Right lobe of liver (tissue), 4 donors: ENCODE data around the gene ADD2.

ENCODE experiments used
- POLR2A ChIP-seq: fragments of 450-650 bp; IDR thresholded peaks from one replicate; pipeline ENCODE4 v1.6.1; 2017; ENCODE audit warnings: antibody characterized with exemption, mild to moderate bottlenecking
- TF ChIP-seq, protein P1 (sequence below), 4 donors: fragments of 200-600 bp in 3 of 4; fragments of 450-650 bp in 1 of 4; IDR thresholded peaks; one replicate each; pipeline versions ENCODE4 v1.5.1 to v1.8.0; 2016 to 2022; ENCODE audit warnings: antibody characterized with exemption in 4 of 4, mild to moderate bottlenecking in 2 of 4
- donor health status: DM: no; HTN: no; CAD: no.
- donor health status: DM: no; HTN: no; CAD: no.
- donor health status: DM: no; HTN: yes; CAD: no.

DNA sequence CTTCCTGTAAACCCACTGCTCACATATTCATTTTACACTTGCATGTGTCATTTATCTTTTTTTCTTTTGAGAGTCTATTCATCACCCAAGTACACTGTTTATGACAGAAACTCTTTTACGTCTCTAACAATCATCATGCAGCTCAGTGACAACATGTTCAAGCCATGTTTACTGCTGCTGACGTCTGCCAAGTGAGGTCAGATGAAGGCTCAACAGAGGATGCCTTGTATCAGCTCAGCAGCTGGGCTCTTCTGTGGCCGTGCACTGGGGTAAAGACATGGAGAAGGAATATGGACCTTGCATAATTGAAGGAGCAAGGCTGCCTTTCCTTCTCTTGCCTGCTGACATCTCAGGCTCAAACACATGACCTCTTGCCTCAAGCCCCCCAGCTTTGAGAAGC, 99.6 kb downstream of the ADD2 start:
- no peak for TF ChIP-seq POLR2A
- TF ChIP-seq, protein P1, sequence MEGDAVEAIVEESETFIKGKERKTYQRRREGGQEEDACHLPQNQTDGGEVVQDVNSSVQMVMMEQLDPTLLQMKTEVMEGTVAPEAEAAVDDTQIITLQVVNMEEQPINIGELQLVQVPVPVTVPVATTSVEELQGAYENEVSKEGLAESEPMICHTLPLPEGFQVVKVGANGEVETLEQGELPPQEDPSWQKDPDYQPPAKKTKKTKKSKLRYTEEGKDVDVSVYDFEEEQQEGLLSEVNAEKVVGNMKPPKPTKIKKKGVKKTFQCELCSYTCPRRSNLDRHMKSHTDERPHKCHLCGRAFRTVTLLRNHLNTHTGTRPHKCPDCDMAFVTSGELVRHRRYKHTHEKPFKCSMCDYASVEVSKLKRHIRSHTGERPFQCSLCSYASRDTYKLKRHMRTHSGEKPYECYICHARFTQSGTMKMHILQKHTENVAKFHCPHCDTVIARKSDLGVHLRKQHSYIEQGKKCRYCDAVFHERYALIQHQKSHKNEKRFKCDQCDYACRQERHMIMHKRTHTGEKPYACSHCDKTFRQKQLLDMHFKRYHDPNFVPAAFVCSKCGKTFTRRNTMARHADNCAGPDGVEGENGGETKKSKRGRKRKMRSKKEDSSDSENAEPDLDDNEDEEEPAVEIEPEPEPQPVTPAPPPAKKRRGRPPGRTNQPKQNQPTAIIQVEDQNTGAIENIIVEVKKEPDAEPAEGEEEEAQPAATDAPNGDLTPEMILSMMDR (IDR thresholded peaks at IDR 0.05), result no peak
